IMR-90 (cell line): Measurements from ENCODE around the gene PRKN. TPM values are rescaled to one million over a fixed set of nuclear protein-coding genes. Genes with fewer than 3 reads are reported as not detected.

ENCODE experiments used
- ATAC-seq: fragments of 200-7000 bp; cut with Tn5 transposase; 2 replicates; pipeline ENCODE4 v1.9.1; 2020; ENCODE audit warnings: low read depth, mild to moderate bottlenecking, moderate library complexity
- BruUV-seq: library from RNA; stranded (reverse); fragments of 400-500 nt; replicated peaks from 2 replicates; lab custom pipeline; 2021; lab: Mats Ljungman, UMichigan
- CTCF ChIA-PET: fragments of 300-600 bp; formaldehyde crosslinking; extraction: SDS; loops from one replicate; lab custom pipeline; 2021; ENCODE audit warnings: antibody characterized with exemption; lab: Yijun Ruan, JAX
- POLR2A ChIA-PET: fragments of 300-600 bp; sonication (Branson Sonifier 250); formaldehyde crosslinking; loops from one replicate; lab custom pipeline; 2022; ENCODE audit warnings: antibody characterized with exemption; ENCODE audit not compliant: unreplicated experiment; lab: Charles Lee
- DNase-seq: peaks from one replicate; pipeline ENCODE4 v3.0.0; 2013
- H2AFZ ChIP-seq: replicated peaks from 2 replicates; pipeline ENCODE3; 2013; ENCODE audit warnings: low read length, mild to moderate bottlenecking; ENCODE audit not compliant: poor library complexity
- H2AK5ac ChIP-seq: 2 replicates; pipeline ENCODE4 v1.6.1; 2013; ENCODE audit warnings: low read depth, low read length, inconsistent platforms
- H2AK9ac ChIP-seq: replicated peaks from 2 replicates; pipeline ENCODE3; 2013; ENCODE audit warnings: mild to moderate bottlenecking, low read depth, low read length, moderate library complexity; ENCODE audit not compliant: poor library complexity
- H2BK120ac ChIP-seq: 2 replicates; pipeline ENCODE4 v1.6.1; 2013; ENCODE audit warnings: low read depth, low read length, inconsistent platforms
- H2BK15ac ChIP-seq: 3 replicates; pipeline ENCODE4 v1.6.1; 2013; ENCODE audit warnings: low read depth, low read length, inconsistent platforms
- H2BK20ac ChIP-seq: 2 replicates; pipeline ENCODE4 v1.6.1; 2013; ENCODE audit warnings: low read depth, mild to moderate bottlenecking, inconsistent platforms, low read length, moderate library complexity
- H2BK5ac ChIP-seq: 2 replicates; pipeline ENCODE4 v1.6.1; 2013; ENCODE audit warnings: mild to moderate bottlenecking, low read depth, low read length, inconsistent platforms; ENCODE audit not compliant: poor library complexity, severe bottlenecking
- H3K14ac ChIP-seq: replicated peaks from 2 replicates; pipeline ENCODE4 v1.6.1; 2013; ENCODE audit warnings: low read depth, low read length, inconsistent platforms
- H3K18ac ChIP-seq: 2 replicates; pipeline ENCODE4 v1.6.1; 2013; ENCODE audit warnings: low read depth, low read length, control low read depth
- H3K23ac ChIP-seq: 2 replicates; pipeline ENCODE4 v1.6.1; 2013; ENCODE audit warnings: low read depth, low read length, inconsistent platforms
- H3K27ac ChIP-seq: 2 replicates; pipeline ENCODE4 v1.5.1; 2013; ENCODE audit warnings: mild to moderate bottlenecking, control low read depth, low read length; ENCODE audit not compliant: insufficient read depth
- H3K27me3 ChIP-seq: 2 replicates; pipeline ENCODE4 v1.6.1; 2013; ENCODE audit warnings: low read length; ENCODE audit not compliant: control insufficient read depth, insufficient read depth
- H3K36me3 ChIP-seq: 2 replicates; pipeline ENCODE4 v1.6.1; 2013; ENCODE audit warnings: low read length, mixed read lengths; ENCODE audit not compliant: control insufficient read depth, insufficient read depth
- H3K4ac ChIP-seq: 2 replicates; pipeline ENCODE4 v1.6.1; 2013; ENCODE audit warnings: low read depth, low read length, inconsistent platforms
- H3K4me1 ChIP-seq: 2 replicates; pipeline ENCODE4 v1.6.1; 2013; ENCODE audit warnings: low read length, mixed read lengths; ENCODE audit not compliant: control insufficient read depth, insufficient read depth
- H3K4me2 ChIP-seq: 2 replicates; pipeline ENCODE4 v1.6.1; 2013; ENCODE audit warnings: low read depth, mild to moderate bottlenecking, control low read depth, low read length, moderate library complexity
- H3K4me3 ChIP-seq: 2 replicates; pipeline ENCODE4 v1.5.1; 2013; ENCODE audit warnings: low read depth, mild to moderate bottlenecking, control low read depth, low read length, moderate library complexity; ENCODE audit not compliant: insufficient read depth
- H3K56ac ChIP-seq: 2 replicates; pipeline ENCODE4 v1.6.1; 2013; ENCODE audit warnings: low read length, inconsistent platforms; ENCODE audit not compliant: insufficient read depth; ENCODE audit errors: extremely low read depth
- H3K79me1 ChIP-seq, 2 experiments: 2 replicates each; pipeline ENCODE4 v1.6.1; 2013; ENCODE audit warnings: low read length in 2 of 2, inconsistent platforms in 1 of 2, low read depth in 1 of 2
- H3K9ac ChIP-seq: 2 replicates; pipeline ENCODE4 v1.6.1; 2013; ENCODE audit warnings: low read depth, low read length, control low read depth
- H3K9me1 ChIP-seq: 2 replicates; pipeline ENCODE4 v1.6.1; 2013; ENCODE audit warnings: low read length, inconsistent platforms; ENCODE audit not compliant: insufficient read depth
- H3K9me3 ChIP-seq: 2 replicates; pipeline ENCODE4 v1.6.1; 2013; ENCODE audit warnings: low read length; ENCODE audit not compliant: control insufficient read depth, insufficient read depth
- H4K20me1 ChIP-seq: 2 replicates; pipeline ENCODE4 v1.6.1; 2013; ENCODE audit warnings: low read length, inconsistent platforms; ENCODE audit not compliant: insufficient read depth
- H4K5ac ChIP-seq: 2 replicates; pipeline ENCODE4 v1.6.1; 2013; ENCODE audit warnings: mild to moderate bottlenecking, low read depth, low read length, control low read depth
- H4K8ac ChIP-seq, 2 experiments: 2 replicates each; pipeline ENCODE4 v1.6.1; 2013; ENCODE audit warnings: low read depth in 2 of 2, low read length in 2 of 2, control low read depth in 1 of 2, inconsistent platforms in 1 of 2
- H4K91ac ChIP-seq: 2 replicates; pipeline ENCODE4 v1.6.1; 2013; ENCODE audit warnings: low read depth, low read length, inconsistent platforms; ENCODE audit not compliant: insufficient read depth
- BHLHE40 ChIP-seq: fragments of 150-350 bp; IDR thresholded peaks from 2 replicates; pipeline ENCODE4 v1.6.1; 2016; ENCODE audit warnings: mild to moderate bottlenecking, low read depth, low read length
- CEBPB ChIP-seq: IDR thresholded peaks from 2 replicates; pipeline ENCODE4 v1.6.1; 2012; ENCODE audit warnings: low read depth, low read length, improper control_type of control experiment
- CHD1 ChIP-seq: IDR thresholded peaks from 2 replicates; pipeline ENCODE4 v1.6.1; 2012; ENCODE audit warnings: low read depth, low read length, improper control_type of control experiment
- FOS ChIP-seq: fragments of 150-350 bp; IDR thresholded peaks from 2 replicates; pipeline ENCODE4 v1.6.1; 2016; ENCODE audit warnings: low read depth, low read length
- MAFK ChIP-seq: IDR thresholded peaks from 2 replicates; pipeline ENCODE4 v1.6.1; 2012; ENCODE audit warnings: low read depth, low read length, improper control_type of control experiment
- MAZ ChIP-seq: IDR thresholded peaks from 2 replicates; pipeline ENCODE4 v1.6.1; 2012; ENCODE audit warnings: low read depth, mild to moderate bottlenecking, low read length, improper control_type of control experiment, moderate library complexity, borderline replicate concordance
- MXI1 ChIP-seq: IDR thresholded peaks from 2 replicates; pipeline ENCODE4 v1.6.1; 2012; ENCODE audit warnings: low read depth, mild to moderate bottlenecking, low read length, moderate library complexity, borderline replicate concordance
- NFE2L2 ChIP-seq: fragments of 150-350 bp; IDR thresholded peaks from 2 replicates; pipeline ENCODE4 v1.6.1; 2016; ENCODE audit warnings: low read depth, mild to moderate bottlenecking, low read length
- POLR2A ChIP-seq: IDR thresholded peaks from 2 replicates; pipeline ENCODE4 v1.6.1; 2012; ENCODE audit warnings: mild to moderate bottlenecking, low read depth, low read length
- RAD21 ChIP-seq: IDR thresholded peaks from 2 replicates; pipeline ENCODE4 v1.6.1; 2012; ENCODE audit warnings: low read length, improper control_type of control experiment
- RCOR1 ChIP-seq: IDR thresholded peaks from 2 replicates; pipeline ENCODE4 v1.6.1; 2012; ENCODE audit warnings: mild to moderate bottlenecking, low read length, improper control_type of control experiment; ENCODE audit not compliant: insufficient replicate concordance
- RFX5 ChIP-seq: IDR thresholded peaks from 2 replicates; pipeline ENCODE4 v1.8.0; 2012; ENCODE audit warnings: low read depth, mild to moderate bottlenecking, low read length, moderate library complexity
- SMC3 ChIP-seq: fragments of 150-350 bp; IDR thresholded peaks from 2 replicates; pipeline ENCODE4 v1.6.1; 2016; ENCODE audit warnings: low read depth, mild to moderate bottlenecking, antibody characterized with exemption, low read length, moderate library complexity
- WGBS, 2 experiments: methylation state at CpG; one replicate each; pipeline versions ENCODE4 v1.1.5 to v1.1.7; 2013; ENCODE audit warnings: missing lambda C conversion rate in 2 of 2; ENCODE audit not compliant: insufficient read length in 1 of 2; ENCODE audit errors: extremely low coverage in 2 of 2; 5-methylcytosine and 5-hydroxymethylcytosine counted together
- dilution Hi-C: fragments of 300-500 bp; cut with HindIII; formaldehyde crosslinking; loops from one replicate; pipeline ENCODE4 v1.14.3; 2018; ENCODE audit warnings: low sequenced_read_pairs; ENCODE audit not compliant: unreplicated experiment
- in situ Hi-C: fragments of 300-500 bp; cut with MboI; formaldehyde crosslinking; loops from 3 replicates; pipeline ENCODE4 v1.14.3; 2019; ENCODE audit warnings: low sequenced_read_pairs, inconsistent platforms, mixed read lengths
- intact Hi-C: fragments of 100-400 bp; cut with micrococcal nuclease; formaldehyde crosslinking; loops from 2 replicates; pipeline ENCODE4 v1.10.0; 2022
- polyA plus RNA-seq, 3 experiments: library from polyadenylated mRNA; depleted of rRNA; stranded (reverse); fragments of >200 nt; gene quantifications; 2 replicates each; pipeline ENCODE4 v1.2.3, GENCODE V29; 2012; ENCODE audit warnings: low replicate concordance in 1 of 3
- total RNA-seq: library from RNA; depleted of rRNA; stranded (reverse); fragments of >200 nt; gene quantifications from 2 replicates; pipeline ENCODE4 v1.2.3, GENCODE V29; 2012
- TF ChIP-seq, protein P1 (sequence below): fragments of 150-350 bp; IDR thresholded peaks from 2 replicates; pipeline ENCODE4 v1.6.1; 2017; ENCODE audit warnings: mild to moderate bottlenecking, antibody characterized with exemption, low read length, low read depth
- TF ChIP-seq, protein P2 (sequence below): fragments of 150-350 bp; IDR thresholded peaks from 2 replicates; pipeline ENCODE4 v1.6.1; 2016; ENCODE audit warnings: low read depth, mild to moderate bottlenecking, low read length, moderate library complexity, borderline replicate concordance
- TF ChIP-seq, protein P3 (sequence below): conservative IDR thresholded peaks from 2 replicates; pipeline ENCODE4 v1.5.1; 2012; ENCODE audit warnings: mild to moderate bottlenecking, low read depth, low read length, improper control_type of control experiment

PRKN gene
- total and polyA plus RNA-seq, 2 of the 4 experiments (the other 2 are of a cell fraction): 0.15 to 0.18 TPM

DNA sequence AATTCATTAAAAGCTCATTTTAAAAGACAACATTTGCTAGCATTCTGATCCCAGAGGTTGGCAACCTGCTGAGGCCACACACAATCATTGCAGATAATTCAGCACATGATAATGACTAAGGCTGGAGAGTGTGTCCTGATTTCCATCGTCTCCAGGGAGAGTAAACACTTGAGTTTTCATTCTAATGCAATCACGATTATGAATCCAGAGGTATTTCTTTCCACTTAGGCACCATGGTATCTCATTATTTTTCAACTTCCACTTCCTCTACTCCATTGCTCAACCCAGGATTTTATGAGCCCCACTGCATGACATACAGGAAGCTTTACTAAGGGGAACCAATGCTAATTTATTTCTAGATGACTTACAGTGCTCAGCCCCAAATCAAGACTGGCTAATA lies 1179.9 kb downstream of the PRKN start:
- ChIA-PET POLR2A (no interaction called here), CTCF (no interaction called here)
- Histone ChIP-seq H4K5ac (no peak overlapping the region), H3K18ac (no peak overlapping the region), H3K4me2 (no peak overlapping the region), H3K9me3 (peaks cover 20% of the 10 kb centered on the region), H3K4ac (no peak overlapping the region), H2BK15ac (no peak overlapping the region), H2AK5ac (no peak overlapping the region), H3K27ac (no peak overlapping the region), H3K9ac (no peak overlapping the region), H3K79me1 (no peaks in the 10 kb centered on the region), H3K36me3 (no peaks in the 10 kb centered on the region), H4K20me1 (no peaks in the 10 kb centered on the region), H3K56ac (no peak overlapping the region), H2BK120ac (no peak overlapping the region), H2BK20ac (no peak overlapping the region), H2AK9ac (no peak overlapping the region), H2BK5ac (no peak overlapping the region), H4K8ac (no peak overlapping the region), H3K14ac (no peak overlapping the region), H3K23ac (no peak overlapping the region), H3K4me1 (no peaks in the 10 kb centered on the region), H2AFZ (no peak overlapping the region), H3K9me1 (no peaks in the 10 kb centered on the region), H3K27me3 (no peaks in the 10 kb centered on the region), H4K91ac (no peak overlapping the region), H3K4me3 (no peak overlapping the region)
- dilution Hi-C loops (no loop called here), in situ Hi-C loops (no loop called here), intact Hi-C loops (no loop called here)
- no peak for ATAC-seq
- DNase-seq: no peak
- no CpG with 5 or more reads among the region's 2 CpGs for WGBS, 2 experiments
- TF ChIP-seq MXI1 (no peak), MAZ (no peak), CHD1 (no peak), POLR2A (no peak), MAFK (no peak), RFX5 (no peak), NFE2L2 (no peak), FOS (no peak), CEBPB (no peak), BHLHE40 (no peak), RCOR1 (no peak), RAD21 (no peak), SMC3 (no peak)
- TF ChIP-seq, protein P1, sequence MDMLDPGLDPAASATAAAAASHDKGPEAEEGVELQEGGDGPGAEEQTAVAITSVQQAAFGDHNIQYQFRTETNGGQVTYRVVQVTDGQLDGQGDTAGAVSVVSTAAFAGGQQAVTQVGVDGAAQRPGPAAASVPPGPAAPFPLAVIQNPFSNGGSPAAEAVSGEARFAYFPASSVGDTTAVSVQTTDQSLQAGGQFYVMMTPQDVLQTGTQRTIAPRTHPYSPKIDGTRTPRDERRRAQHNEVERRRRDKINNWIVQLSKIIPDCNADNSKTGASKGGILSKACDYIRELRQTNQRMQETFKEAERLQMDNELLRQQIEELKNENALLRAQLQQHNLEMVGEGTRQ: no peak
- TF ChIP-seq, protein P2, sequence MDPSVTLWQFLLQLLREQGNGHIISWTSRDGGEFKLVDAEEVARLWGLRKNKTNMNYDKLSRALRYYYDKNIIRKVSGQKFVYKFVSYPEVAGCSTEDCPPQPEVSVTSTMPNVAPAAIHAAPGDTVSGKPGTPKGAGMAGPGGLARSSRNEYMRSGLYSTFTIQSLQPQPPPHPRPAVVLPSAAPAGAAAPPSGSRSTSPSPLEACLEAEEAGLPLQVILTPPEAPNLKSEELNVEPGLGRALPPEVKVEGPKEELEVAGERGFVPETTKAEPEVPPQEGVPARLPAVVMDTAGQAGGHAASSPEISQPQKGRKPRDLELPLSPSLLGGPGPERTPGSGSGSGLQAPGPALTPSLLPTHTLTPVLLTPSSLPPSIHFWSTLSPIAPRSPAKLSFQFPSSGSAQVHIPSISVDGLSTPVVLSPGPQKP: no peak
- TF ChIP-seq, protein P3, sequence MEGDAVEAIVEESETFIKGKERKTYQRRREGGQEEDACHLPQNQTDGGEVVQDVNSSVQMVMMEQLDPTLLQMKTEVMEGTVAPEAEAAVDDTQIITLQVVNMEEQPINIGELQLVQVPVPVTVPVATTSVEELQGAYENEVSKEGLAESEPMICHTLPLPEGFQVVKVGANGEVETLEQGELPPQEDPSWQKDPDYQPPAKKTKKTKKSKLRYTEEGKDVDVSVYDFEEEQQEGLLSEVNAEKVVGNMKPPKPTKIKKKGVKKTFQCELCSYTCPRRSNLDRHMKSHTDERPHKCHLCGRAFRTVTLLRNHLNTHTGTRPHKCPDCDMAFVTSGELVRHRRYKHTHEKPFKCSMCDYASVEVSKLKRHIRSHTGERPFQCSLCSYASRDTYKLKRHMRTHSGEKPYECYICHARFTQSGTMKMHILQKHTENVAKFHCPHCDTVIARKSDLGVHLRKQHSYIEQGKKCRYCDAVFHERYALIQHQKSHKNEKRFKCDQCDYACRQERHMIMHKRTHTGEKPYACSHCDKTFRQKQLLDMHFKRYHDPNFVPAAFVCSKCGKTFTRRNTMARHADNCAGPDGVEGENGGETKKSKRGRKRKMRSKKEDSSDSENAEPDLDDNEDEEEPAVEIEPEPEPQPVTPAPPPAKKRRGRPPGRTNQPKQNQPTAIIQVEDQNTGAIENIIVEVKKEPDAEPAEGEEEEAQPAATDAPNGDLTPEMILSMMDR: no peak
- no TSS peak for BruUV-seq
